Keratinocyte (primary cell): ENCODE measurements around the gene KLF1.

Experiments
- EZH2 ChIP-seq: IDR thresholded peaks from one replicate; pipeline ENCODE4 v1.6.1; 2012; ENCODE audit warnings: inconsistent platforms, mild to moderate bottlenecking, low read length, moderate library complexity
- TF ChIP-seq, protein P1 (sequence below), 3 experiments: IDR thresholded peaks in 1 of 3; conservative IDR thresholded peaks in 1 of 3; optimal IDR thresholded peaks in 1 of 3; 2 replicates in 2 of 3; 3 replicates in 1 of 3; pipeline versions ENCODE3 to v1.5.1; 2011; ENCODE audit warnings: low read length in 3 of 3, mild to moderate bottlenecking in 3 of 3, moderate library complexity in 2 of 3, control low read depth in 1 of 3, inconsistent platforms in 1 of 3; ENCODE audit not compliant: insufficient read depth in 2 of 3; ENCODE audit errors: extremely low read depth in 1 of 3

DNA sequence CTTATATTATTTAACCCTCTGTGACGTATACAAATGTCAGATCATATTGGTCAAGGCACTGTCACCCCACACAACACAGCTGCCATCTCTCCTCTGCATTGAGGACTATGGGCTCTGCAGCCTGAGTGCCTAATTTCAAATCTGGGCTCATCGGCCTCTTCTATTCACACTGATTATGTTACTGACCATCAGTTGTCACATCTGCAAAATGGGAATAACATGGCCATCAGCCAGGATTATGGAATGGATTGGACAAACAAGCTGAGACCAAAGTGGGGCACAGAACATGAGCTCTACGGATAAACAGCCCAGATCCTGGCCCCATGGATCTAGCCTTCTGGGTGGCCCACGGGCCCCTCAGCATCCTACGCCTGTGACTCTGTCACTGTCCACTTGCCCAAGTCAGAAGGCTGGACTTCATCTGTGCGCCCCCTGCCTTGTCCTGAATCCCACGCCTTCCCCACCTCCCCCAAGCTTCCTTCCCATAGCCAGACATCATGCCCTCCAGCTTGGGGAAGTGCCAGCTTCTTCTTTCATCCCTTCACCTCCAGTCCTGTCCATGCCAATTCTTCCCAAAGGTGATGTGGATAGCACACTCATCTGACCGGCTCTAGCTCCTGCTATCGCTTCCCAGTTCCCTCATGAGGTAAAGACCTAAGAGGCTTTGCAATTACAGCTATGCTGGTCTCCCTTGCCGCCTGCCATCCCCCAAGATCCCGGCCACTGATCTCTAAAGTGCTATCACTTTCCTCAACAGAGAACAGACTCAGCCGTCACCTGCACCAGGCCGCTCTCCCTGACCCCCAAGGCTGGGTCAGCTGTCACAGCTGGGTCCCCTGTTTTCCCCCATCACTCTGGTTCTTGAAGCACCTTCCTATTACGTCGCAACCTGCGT lies 45.6 kb upstream of the KLF1 start:
- TF ChIP-seq, protein P1, sequence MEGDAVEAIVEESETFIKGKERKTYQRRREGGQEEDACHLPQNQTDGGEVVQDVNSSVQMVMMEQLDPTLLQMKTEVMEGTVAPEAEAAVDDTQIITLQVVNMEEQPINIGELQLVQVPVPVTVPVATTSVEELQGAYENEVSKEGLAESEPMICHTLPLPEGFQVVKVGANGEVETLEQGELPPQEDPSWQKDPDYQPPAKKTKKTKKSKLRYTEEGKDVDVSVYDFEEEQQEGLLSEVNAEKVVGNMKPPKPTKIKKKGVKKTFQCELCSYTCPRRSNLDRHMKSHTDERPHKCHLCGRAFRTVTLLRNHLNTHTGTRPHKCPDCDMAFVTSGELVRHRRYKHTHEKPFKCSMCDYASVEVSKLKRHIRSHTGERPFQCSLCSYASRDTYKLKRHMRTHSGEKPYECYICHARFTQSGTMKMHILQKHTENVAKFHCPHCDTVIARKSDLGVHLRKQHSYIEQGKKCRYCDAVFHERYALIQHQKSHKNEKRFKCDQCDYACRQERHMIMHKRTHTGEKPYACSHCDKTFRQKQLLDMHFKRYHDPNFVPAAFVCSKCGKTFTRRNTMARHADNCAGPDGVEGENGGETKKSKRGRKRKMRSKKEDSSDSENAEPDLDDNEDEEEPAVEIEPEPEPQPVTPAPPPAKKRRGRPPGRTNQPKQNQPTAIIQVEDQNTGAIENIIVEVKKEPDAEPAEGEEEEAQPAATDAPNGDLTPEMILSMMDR (optimal IDR thresholded peaks at IDR 0.05 in 1 of 3, IDR thresholded peaks at IDR 0.05 in 1 of 3, conservative IDR thresholded peaks at IDR 0.05 in 1 of 3; ENCODE audit: extremely low read depth in 1 of 3, insufficient read depth in 2 of 3, low read length in 3 of 3): no peak
- no peak for TF ChIP-seq EZH2
